Central memory CD4-positive, alpha-beta T cell (primary cell): ENCODE data around the gene ARHGEF16.

ENCODE experiments used
- DNase-seq: peaks from one replicate; pipeline ENCODE4 v3.0.0; 2022

The ARHGEF16 gene

GRCh38 chr1:3521426-3521825 lies 67.0 kb downstream of the ARHGEF16 start:
- no peak for DNase-seq

GRCh38 chr1:3522112-3522511 lies 67.6 kb downstream of the ARHGEF16 start:
- DNase-seq, result no peak

- DNase-seq, result no peak
These were observed 68.2 kb downstream of the ARHGEF16 start for GRCh38 chr1:3522564-3523265.

- no peak for DNase-seq
These were observed 69.5 kb downstream of the ARHGEF16 start for GRCh38 chr1:3523980-3524379.

- no peak for DNase-seq
These were observed 70.2 kb downstream of the ARHGEF16 start for GRCh38 chr1:3524556-3525203.

- DNase-seq, result no peak
These were observed 71.4 kb downstream of the ARHGEF16 start for GRCh38 chr1:3525551-3526482.

GRCh38 chr1:3527774-3528173 lies 73.3 kb downstream of the ARHGEF16 start:
- no peak for DNase-seq

GRCh38 chr1:3529099-3529729 lies 74.7 kb downstream of the ARHGEF16 start:
- DNase-seq, result no peak

GRCh38 chr1:3530086-3530925 lies 75.8 kb downstream of the ARHGEF16 start:
- no peak for DNase-seq
